ENCODE measurements around the gene ZNF532.

GRCh38 chr18:58915995-58916394 lies 51.3 kb downstream of the ZNF532 start:
- TF ChIP-seq CTCF (IDR thresholded peaks at IDR 0.05) (no peak), POLR2A (IDR thresholded peaks at IDR 0.05) (no peak)
